Mucosa of stomach (tissue), 1 donor: ENCODE data around the gene CLDN20.

Source experiments
- H3K27me3 ChIP-seq: one replicate; pipeline ENCODE4 v1.7.0; 2013; ENCODE audit warnings: mild to moderate bottlenecking, low read length; ENCODE audit not compliant: control insufficient read depth, insufficient read depth
- H3K36me3 ChIP-seq: one replicate; pipeline ENCODE4 v1.7.0; 2013; ENCODE audit warnings: low read length; ENCODE audit not compliant: control insufficient read depth, insufficient read depth
- H3K4me1 ChIP-seq: one replicate; pipeline ENCODE4 v1.7.0; 2013; ENCODE audit warnings: mild to moderate bottlenecking, low read length; ENCODE audit not compliant: control insufficient read depth, insufficient read depth
- H3K4me3 ChIP-seq: one replicate; pipeline ENCODE4 v1.7.0; 2013; ENCODE audit warnings: low read length
- H3K9ac ChIP-seq: one replicate; pipeline ENCODE4 v1.7.0; 2013; ENCODE audit warnings: mild to moderate bottlenecking, low read length, moderate library complexity
- H3K9me3 ChIP-seq: one replicate; pipeline ENCODE4 v1.7.0; 2013; ENCODE audit warnings: mild to moderate bottlenecking, low read length, moderate library complexity; ENCODE audit not compliant: control insufficient read depth
- donor health status: Pancreatic carcinoma.

Gene CLDN20

DNA sequence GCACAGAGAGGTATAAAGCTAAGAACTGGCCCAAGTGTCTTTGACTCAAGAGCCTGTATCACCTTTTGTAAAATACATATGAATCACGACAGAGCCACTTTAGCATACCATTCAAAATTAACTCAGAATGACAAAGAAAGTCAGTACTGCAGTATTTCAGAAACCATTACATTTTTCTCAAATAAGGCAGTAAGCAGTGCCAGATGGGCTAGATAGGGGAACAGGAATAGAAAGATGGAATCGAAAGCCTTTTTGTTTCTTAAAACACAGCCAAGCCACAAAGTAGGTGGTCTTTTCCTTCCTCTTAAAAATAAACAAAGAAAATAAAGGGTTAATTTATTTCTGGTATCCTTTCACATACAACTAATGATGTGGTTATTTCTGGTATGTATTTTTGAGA is 10.3 kb downstream of the CLDN20 start:
- no peak overlapping the region for H3K4me3 ChIP-seq
- no peaks in the 10 kb centered on the region for H3K36me3 ChIP-seq
- H3K9me3 ChIP-seq, result no peaks in the 10 kb centered on the region
- H3K9ac ChIP-seq, result no peak overlapping the region
- no peaks in the 10 kb centered on the region for H3K27me3 ChIP-seq
- H3K4me1 ChIP-seq, result peaks cover 7% of the 10 kb centered on the region

DNA sequence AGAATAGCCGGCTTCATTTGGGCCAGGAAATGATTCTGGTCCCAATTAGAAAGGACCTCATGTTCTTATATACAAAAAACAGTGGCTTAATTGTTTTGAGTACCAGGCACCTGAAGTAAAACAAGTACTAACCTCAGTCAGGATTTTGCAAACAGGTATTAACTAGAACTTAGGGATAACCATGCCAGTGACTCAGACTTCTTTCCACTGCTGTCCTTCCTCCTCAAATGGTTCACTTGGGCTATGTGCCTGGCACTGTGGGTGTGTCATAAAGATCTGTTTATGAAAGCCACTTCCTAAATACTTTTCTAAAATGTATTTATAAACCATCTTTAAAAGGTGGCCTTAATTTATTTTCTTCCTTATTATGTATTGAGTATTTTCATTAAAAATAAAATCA is 10.7 kb downstream of the CLDN20 start:
- Histone ChIP-seq H3K9ac (no peak overlapping the region), H3K4me3 (no peak overlapping the region)

DNA sequence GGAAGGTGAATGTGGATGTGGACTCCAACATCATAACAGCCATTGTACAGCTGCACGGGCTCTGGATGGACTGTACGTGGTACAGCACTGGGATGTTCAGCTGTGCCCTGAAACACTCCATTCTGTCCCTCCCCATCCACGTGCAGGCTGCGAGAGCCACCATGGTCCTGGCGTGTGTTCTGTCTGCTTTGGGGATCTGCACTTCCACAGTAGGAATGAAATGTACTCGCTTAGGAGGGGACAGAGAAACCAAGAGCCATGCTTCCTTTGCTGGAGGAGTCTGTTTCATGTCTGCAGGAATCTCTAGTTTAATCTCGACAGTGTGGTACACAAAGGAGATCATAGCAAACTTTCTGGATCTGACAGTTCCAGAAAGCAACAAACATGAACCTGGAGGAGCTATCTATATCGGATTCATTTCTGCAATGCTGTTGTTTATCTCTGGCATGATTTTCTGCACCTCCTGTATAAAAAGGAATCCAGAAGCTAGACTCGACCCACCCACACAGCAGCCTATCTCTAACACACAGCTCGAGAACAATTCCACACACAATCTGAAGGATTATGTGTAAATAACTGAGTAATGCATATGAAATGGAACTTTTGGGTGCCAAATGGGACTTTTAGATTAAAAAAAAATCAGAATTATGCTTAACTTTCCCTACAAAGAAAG is 12.1 kb downstream of the CLDN20 start:
- H3K4me1 ChIP-seq, result peaks cover 7% of the 10 kb centered on the region
- no peak overlapping the region for H3K4me3 ChIP-seq
- no peaks in the 10 kb centered on the region for H3K9me3 ChIP-seq
- no peaks in the 10 kb centered on the region for H3K36me3 ChIP-seq
- no peak overlapping the region for H3K9ac ChIP-seq
- no peaks in the 10 kb centered on the region for H3K27me3 ChIP-seq

More for the DNA sequence above, 10.7 kb downstream of the CLDN20 start:
- no peaks in the 10 kb centered on the region for H3K36me3 ChIP-seq
- H3K27me3 ChIP-seq, result no peaks in the 10 kb centered on the region
- H3K4me1 ChIP-seq, result peaks cover 7% of the 10 kb centered on the region
- H3K9me3 ChIP-seq, result no peaks in the 10 kb centered on the region

DNA sequence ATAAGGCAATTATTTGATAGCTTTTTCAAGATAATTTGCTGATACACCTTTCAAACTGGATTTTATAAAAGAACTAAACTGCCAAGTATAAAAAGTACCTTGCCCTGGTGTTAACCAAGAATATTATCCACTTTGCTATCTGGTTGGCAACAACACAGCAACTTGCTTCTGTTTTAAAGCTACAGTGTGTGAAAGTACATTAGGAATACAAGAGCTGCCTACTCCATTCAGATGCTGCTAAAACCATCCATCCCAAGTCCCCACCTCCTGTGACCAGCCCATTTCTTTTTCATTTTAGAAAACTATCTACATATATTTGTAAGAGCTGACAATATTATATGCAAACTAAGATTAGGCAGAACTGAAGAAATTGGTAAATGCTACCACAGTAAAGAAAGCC is 12.8 kb downstream of the CLDN20 start:
- Histone ChIP-seq H3K36me3 (no peaks in the 10 kb centered on the region), H3K4me3 (no peak overlapping the region), H3K27me3 (no peaks in the 10 kb centered on the region), H3K9ac (no peak overlapping the region), H3K9me3 (no peaks in the 10 kb centered on the region), H3K4me1 (peaks cover 7% of the 10 kb centered on the region)

DNA sequence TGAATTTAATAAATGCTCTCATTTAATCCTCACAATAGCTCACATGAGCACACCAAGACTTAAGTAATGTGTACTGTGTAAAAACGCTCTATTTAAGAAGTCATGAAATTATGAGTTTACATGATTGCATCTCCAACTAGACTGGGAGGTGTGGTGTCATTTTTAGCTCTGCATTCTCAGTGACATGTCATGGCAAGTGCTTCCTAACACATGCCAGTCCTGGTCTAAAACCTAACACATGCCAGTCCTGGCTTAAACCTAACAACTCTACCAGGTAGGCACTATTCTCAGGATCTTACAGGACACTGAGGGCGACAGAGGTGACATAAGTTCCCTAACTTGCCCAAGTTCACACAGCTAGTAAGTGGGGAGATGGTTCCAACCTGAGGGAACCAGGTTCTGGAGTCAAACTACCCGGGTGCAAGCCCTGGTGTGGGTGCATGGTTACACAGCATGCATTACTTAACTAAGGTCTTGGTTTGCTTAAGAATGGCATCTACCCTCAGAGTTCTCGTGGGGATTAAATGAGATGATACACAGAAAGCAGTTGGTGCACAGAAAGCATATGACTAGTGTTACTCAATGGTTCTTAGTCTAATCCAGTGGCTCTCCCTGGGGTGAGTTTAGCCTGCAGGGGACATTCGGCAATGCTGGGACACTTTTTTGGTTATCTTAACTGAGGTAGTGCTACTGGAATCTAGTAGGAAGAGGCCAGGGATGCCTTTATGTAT is 14.7 kb downstream of the CLDN20 start:
- H3K4me3 ChIP-seq, result no peak overlapping the region
- no peaks in the 10 kb centered on the region for H3K27me3 ChIP-seq
- H3K36me3 ChIP-seq, result no peaks in the 10 kb centered on the region
- peaks cover 7% of the 10 kb centered on the region for H3K4me1 ChIP-seq
- no peaks in the 10 kb centered on the region for H3K9me3 ChIP-seq
- H3K9ac ChIP-seq, result no peak overlapping the region

DNA sequence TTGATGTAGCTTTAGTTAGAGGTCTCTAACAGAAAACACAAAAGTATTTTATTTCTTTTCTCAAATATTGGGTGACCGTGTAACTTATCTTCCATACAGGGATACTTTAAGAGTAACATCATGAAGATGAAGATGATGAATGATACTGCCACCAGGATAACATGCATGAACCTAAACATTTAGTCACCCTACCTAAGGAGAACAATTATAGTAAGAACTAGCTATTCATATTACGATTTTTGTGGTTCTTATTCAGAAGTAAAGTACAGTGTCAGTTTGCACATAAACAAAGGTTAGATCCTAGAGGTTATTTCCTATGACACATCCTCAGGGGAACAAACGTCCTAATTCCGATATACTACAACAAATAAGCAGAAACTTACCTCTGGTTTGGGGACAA is 21.0 kb downstream of the CLDN20 start:
- no peak overlapping the region for H3K9ac ChIP-seq
- no peaks in the 10 kb centered on the region for H3K4me1 ChIP-seq
- H3K27me3 ChIP-seq, result no peaks in the 10 kb centered on the region
- H3K4me3 ChIP-seq, result no peak overlapping the region
- H3K9me3 ChIP-seq, result no peaks in the 10 kb centered on the region
- no peaks in the 10 kb centered on the region for H3K36me3 ChIP-seq

DNA sequence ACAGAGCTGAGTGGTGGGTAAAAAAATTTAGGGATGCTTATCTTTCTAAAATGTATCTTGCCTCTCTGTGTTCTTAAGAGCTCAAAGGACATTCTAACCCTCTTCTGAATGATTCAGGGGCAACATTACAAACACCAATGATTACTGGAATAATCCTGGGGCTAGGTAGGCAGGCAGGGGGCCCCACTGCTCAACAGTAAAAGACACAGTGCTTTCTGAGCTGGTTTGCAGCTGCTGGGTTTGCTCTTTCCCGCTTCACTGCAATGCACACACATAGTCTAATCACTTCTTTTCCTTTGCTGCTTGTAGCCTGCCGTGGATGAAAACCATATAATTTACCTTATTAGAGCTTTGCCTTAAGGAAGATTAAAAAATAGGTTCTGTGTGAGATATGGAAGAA is 23.9 kb downstream of the CLDN20 start:
- no peaks in the 10 kb centered on the region for H3K27me3 ChIP-seq
- no peak overlapping the region for H3K9ac ChIP-seq
- H3K4me1 ChIP-seq, result no peaks in the 10 kb centered on the region
- no peaks in the 10 kb centered on the region for H3K36me3 ChIP-seq
- no peak overlapping the region for H3K4me3 ChIP-seq
- H3K9me3 ChIP-seq, result no peaks in the 10 kb centered on the region

DNA sequence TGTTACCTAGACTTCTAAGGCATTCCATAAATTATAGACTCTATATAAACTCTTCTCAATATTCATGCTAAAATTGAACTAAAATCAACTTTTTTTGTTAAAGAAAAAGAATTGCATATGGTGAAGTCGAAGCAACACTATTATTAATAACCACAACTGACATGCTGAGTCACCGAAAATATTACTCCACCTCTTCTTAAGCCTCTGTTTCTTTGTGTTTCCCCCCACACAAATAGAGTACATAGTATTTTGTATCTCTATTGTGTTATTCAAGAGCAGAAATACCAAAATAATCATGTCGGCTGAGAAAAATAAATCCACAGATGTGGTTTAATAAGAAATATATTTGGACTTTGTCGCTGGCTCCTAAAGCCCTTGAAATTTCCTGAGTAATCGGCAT is 26.7 kb downstream of the CLDN20 start:
- Histone ChIP-seq H3K4me3 (no peak overlapping the region), H3K27me3 (no peaks in the 10 kb centered on the region), H3K9me3 (no peaks in the 10 kb centered on the region), H3K36me3 (no peaks in the 10 kb centered on the region), H3K9ac (no peak overlapping the region), H3K4me1 (no peaks in the 10 kb centered on the region)

DNA sequence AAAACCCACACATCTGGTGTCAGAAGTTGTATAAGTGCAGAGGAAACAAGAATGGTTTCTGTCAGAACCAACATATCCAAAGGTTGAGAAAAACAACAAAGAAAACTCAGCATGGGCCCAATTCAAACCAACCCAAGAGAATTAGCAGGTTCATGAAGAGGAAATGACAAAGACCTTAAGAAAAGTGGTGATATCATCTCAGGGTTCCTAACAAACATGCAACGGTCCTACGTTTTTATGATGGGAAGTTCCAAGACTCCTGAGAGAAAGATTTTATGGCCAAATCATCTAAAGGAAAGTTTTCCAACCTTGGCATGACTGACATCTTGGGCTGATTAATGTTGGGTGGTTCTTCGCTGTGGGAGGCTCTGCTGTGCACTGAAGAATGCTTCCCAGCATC is 27.5 kb downstream of the CLDN20 start:
- H3K9ac ChIP-seq, result no peak overlapping the region
- H3K36me3 ChIP-seq, result no peaks in the 10 kb centered on the region
- H3K27me3 ChIP-seq, result no peaks in the 10 kb centered on the region
- H3K4me1 ChIP-seq, result no peaks in the 10 kb centered on the region
- H3K9me3 ChIP-seq, result no peaks in the 10 kb centered on the region
- no peak overlapping the region for H3K4me3 ChIP-seq

DNA sequence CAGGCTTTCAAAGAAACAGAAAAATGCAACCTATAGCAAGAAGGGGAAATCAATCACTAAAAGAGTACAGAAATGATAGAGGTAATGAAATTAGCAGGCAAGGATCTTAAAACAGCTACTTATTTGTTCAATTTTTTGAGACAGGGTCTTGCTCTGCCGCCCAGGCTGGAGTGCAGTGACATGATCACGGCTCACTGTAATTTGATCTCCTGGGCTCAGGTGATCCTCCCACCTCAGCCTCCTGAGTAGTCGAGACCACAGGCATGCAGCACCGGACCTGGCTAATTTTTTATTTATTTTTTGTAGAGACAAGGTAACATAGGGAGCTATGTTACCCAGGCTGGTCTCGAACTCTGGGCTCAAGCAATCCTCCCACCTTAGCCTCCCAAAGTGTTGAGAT is 28.9 kb downstream of the CLDN20 start:
- no peaks in the 10 kb centered on the region for H3K9me3 ChIP-seq
- no peaks in the 10 kb centered on the region for H3K36me3 ChIP-seq
- no peaks in the 10 kb centered on the region for H3K4me1 ChIP-seq
- H3K27me3 ChIP-seq, result no peaks in the 10 kb centered on the region
- no peak overlapping the region for H3K4me3 ChIP-seq
- no peak overlapping the region for H3K9ac ChIP-seq

DNA sequence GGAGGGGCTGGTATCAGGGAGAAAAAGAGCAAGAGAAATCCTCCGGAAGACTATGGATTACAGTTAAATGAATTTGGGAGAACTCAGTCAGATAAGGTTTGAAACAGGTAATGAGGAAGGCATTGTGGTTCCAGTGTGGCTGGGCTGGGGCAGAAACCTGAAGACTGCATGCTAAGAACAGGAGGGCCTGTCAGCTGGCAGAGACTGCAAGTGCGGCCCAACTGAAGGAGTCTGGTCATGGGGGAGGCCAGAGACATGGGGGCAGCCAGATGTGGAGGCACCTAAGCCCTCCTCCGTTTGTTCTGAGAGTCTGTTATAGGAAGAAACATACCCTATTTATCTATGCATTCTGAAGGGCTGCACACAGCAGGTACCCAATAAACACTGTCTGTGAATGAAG is 33.9 kb downstream of the CLDN20 start:
- Histone ChIP-seq H3K27me3 (no peaks in the 10 kb centered on the region), H3K4me3 (no peak overlapping the region), H3K9ac (no peak overlapping the region), H3K36me3 (peaks cover 4% of the 10 kb centered on the region), H3K4me1 (no peaks in the 10 kb centered on the region), H3K9me3 (no peaks in the 10 kb centered on the region)

DNA sequence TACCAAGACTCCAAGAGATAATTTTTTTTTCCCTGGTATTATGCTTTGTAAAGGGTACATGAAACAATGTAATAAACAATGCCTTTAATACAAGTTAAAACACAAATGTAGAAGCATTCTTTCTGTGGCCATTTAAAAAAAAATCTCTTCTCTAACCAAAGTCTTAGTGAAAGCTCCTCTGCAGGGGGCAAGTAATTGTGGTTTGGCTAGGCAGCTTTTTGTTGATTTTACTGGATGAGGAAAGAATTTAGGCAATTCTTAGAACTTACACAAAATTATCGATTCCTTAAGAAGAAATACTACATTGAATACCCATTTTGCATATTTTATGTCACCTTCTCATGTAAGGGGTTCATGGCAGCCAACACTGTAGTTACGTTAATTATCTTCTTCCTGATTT is 38.1 kb downstream of the CLDN20 start:
- Histone ChIP-seq H3K9me3 (no peaks in the 10 kb centered on the region), H3K4me3 (no peak overlapping the region), H3K36me3 (peaks cover 4% of the 10 kb centered on the region), H3K27me3 (no peaks in the 10 kb centered on the region), H3K9ac (no peak overlapping the region), H3K4me1 (no peaks in the 10 kb centered on the region)
